Lung microvascular endothelial cell (primary cell): Measurements from ENCODE around the gene HLA-B. TPM values are rescaled to one million over a fixed set of nuclear protein-coding genes. Genes with fewer than 3 reads are reported as not detected.
A peak's percentile ranks its signal among the peaks of the same experiment; 100 is the strongest.
"Not testable (repeated sequence)": the region's sequence is repeated elsewhere in the genome, so short reads cannot be mapped to it uniquely, and the experiment has no call there.

Source experiments
- DNase-seq, 2 donors: peaks; one replicate each; pipeline versions ENCODE4 v3.0.0 to v3.0.0-alpha.2; 2010; ENCODE audit warnings: low read depth in 2 of 2
- total RNA-seq: library from RNA; depleted of rRNA; stranded (reverse); fragments of >200 nt; gene quantifications from 2 replicates; pipeline ENCODE4 v1.2.1, GENCODE V29; 2014

The HLA-B gene
- total RNA-seq, 1 donor from 2014 or later, result 307 TPM

DNA sequence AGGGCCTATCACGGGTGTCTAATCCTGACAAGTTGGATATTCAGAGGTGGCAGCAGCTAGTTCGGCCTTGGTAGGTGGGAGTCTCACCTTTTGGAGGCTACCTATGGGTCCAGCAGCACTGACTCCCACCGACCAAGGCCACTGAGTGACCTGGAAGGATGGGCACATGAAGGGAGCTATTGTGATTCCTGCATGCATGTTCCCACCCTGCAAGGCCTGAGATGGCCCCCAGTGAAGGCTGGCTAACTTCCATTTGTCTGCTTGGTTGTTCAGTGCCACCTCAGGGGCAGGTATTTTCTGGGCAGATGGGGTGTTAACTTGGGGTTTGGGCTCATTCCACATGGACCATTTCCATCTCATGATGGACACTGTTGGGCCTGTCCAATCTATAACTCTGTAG is 28.1 kb upstream of the HLA-B start:
- no peak for DNase-seq

DNA sequence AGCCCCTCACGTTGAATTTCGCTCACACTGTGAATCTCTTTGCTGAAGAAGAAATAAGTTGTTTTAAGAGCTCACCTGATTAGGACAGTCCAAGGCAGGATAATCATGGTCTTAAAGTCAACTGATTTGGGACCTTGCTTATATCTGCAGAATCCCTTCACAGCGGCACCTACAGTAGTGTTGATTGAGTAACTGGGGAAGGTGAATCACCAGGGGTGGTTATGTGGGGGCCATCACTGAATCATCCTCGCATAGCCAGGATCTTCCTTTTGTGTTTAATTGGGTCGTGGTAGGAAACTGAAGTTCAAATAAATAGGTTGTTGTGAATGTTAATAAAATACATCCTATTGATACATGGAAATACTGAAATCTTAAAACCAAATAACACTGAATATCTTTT is 26.2 kb upstream of the HLA-B start:
- peak; percentile 19 to 24 for DNase-seq

DNA sequence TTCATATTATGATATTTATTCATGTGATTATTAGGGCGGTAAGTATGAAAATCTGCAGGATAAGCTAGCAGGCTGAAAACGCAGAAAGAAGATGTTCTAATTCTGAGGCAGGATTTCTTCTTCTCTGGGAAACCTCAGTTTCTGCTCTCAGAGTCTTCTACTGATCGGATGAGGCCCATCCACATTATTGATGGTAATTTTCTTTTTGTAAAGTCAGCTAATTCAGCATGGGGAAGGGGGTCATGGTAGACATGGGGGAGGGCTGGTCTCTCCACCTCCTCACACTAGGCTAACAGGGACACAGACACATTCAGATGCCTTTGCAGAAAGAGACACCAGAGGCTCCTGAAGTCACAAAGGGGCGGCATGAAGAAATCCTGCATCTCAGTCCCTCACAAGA is 24.7 kb upstream of the HLA-B start:
- DNase-seq, result no peak

DNA sequence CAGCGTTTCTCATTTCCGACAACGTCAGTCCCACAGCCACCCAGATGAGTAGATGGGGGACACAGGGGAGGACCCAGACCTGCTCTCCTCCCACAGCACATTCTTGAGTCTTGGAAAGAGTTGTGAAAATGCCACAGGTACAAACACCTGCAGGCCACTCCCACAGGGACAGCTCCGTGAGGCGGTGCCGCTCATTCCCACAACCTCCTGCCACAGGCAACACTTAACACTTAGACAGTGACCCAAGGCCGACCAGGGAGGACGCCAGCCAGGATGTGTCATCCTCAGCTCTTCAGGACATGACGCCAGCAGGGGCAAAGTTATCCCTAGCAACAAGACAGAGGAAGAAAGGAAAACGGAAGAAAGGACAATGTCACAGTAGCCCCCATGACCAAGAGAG is 22.9 kb upstream of the HLA-B start:
- no peak for DNase-seq

DNA sequence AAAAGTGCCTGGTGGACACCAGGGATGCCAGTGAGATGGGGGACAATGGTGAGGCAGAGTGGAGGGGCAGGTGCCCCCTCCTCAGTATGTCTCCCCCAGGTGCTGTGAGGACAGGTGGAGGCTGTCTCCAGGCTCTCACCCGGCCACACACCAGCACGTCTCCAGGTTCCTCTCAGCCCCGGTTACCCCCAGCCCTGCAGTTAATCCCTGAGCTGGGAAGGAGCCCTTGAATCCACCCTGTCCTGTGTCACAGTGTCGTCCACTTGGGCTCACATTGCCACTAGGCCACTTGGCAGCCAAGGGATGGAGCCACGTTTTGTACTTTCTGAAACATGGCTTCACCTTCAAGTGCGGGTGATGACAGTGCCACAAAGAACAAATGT is 21.7 kb upstream of the HLA-B start:
- DNase-seq, result no peak

DNA sequence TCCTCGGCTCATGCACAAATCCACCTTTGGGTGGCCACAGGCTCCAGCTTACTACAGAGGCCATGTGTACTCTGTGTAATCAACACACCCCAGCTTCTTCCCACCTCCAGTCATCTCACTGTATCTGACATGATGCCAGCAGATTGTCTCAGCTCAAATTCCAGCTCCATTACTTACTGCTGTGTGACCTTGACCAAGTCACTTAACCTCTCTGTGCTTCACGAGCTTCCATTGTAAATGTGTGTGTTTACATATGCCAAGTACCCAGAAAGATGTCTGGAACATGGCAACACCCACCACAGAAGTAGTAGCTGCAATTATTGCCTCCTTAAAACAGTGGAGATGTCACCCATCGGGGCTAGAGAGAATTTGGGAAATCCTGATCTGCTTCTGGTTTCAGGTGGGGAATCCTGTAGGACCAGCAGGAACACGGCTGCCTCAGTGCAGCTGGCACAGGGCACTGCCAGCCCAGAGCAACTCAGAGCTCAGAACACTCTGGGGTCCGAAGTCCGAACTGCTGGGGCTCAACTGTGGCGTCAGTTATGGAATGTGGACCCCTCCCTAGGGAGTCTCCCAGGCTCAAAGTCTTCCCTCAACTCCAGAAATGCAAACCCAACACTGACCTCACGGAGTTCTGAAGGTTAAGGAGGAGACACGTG is 21.2 kb upstream of the HLA-B start:
- no peak for DNase-seq

DNA sequence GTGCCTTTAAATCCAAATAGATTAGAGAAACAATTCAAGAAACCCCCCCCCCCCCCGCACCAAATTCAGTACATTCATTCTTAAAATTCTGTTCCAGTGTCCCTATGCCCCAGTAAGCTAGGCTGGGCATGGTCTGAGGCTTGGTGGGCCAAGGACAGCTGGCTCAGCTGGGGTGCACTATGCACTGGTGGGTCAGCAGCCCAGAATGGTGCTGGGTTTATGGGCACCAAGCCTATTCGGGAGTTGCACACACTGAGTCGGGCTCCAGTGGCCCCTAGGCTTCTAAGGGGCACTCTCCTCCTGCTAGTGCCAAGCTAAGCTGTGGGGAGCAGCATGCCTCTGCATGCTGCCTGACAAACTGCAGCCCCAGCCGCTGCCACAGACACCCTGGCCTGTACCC is 20.1 kb upstream of the HLA-B start:
- no peak for DNase-seq

DNA sequence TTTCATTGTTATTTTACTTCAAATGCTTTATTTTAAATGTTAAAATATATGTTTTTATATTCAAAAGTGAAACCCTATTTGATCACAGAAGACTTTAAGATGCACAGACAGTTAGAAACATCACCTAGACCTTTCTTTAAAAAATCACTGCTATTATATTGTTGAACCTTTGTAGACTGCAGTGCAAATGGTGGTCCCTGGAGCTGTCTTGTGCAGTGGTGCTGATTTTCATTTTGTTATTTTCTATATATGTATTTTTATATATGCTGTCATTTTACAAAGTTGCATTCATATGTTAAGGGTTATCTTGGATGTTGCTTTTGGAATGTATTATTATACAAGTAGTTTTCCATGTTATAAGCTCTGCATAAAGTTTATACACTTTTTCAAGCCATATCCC is 18.7 kb upstream of the HLA-B start:
- no peak for DNase-seq

DNA sequence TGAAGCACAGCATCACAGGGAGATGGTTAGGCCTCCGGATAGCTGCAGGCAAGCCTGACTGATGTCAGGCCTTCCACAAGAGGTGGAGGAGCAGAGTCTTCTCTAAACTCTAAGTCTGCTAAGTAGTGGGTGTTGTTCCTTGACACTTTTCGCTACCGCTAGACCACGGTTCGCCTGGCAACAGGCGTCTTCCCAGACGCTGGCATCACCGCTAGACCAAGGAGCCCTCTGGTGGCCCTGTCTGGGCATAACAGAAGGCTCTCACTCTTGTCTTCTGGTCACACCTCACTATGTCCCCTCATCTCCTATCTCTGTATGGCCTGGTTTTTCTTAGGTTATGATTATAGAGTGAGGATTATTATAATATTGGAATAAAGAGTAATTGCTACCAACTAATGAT is 17.1 kb upstream of the HLA-B start:
- DNase-seq, result not testable (repeated sequence)

GRCh38 chr6:31368461-31368860 is 11.5 kb upstream of the HLA-B start:
- DNase-seq, result no peak

GRCh38 chr6:31366693-31367470 is 9.9 kb upstream of the HLA-B start:
- peak; percentile 85 to 91 for DNase-seq

DNA sequence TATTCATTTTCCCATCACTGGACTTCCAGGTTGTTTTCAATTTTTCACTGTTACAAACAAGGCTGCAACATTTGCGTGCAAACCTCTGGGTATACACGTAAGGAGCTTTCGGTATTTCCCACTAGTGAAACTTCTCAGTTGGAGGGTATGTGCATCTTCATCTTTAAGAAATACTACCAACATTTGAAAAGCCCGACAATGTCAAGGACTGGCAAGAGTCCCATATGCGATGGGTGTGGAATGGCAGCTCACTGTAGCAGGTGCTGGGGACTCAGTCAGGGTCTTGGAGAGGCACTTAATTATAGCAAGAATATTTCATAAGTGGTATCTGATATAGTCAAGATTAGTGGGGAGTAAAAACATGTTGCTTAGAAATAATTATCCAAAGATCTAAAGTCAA is 8.9 kb upstream of the HLA-B start:
- no peak for DNase-seq

- no peak for DNase-seq
Observed at GRCh38 chr6:31363811-31364210, 6.8 kb upstream of the HLA-B start.

DNA sequence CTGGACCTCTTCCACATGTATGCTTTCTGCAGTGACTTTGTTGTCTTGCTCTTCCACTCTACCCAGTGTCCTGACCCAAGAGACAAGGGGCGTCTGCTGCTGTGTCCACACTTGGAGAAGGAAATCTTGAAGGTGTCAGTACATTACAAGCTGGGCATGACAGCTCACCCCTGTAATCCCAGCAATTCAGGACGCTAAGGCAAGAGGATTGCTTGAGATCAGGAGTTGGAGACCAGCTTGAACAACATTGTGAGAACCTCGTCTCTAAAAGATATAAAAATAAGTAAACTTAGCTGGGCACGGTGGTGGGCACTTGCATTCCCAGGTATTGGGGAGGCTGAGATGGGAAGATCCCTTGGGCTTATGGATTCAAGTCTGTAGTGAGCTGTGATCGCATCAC is 5.8 kb upstream of the HLA-B start:
- DNase-seq, result no peak

DNA sequence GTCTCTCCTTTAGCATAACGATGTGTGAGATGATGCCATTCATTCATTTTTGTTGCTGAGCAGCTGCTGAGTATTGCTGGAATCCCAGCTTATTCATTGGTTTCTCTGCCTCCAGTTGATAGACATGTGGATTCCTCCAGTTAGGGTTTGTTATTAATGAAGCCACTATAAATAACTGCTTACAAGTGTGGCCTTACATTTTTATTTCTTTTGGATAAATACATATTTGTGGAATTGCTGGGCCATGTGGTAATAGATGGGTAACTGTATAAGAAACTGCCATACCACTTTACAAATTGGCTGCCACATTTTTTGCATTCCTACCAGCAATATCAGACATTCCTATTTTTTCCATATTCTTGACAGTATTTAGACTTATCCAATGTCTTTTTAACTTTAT is 2.6 kb upstream of the HLA-B start:
- no peak for DNase-seq

GRCh38 chr6:31358302-31358701 is 1.3 kb upstream of the HLA-B start:
- DNase-seq, result no peak

DNA sequence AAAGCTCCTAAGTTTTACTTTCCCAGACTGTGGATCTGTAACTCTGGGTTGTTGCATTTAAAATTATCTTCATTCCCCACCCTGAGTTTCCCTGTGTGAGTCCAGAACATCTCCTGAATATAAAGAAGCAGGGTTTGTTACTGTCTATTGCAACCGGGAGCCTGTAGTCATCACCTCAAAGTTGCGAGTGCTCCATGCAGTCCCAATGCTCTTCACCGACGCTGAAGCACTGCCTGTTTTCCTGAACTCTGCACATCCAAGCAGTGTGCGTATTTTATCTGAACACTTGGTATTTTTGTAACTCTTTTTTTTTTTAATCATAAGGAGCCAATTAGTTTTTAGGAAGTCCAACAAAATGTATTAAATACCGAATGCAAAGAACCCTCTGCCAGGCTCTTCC is 907 bp upstream of the HLA-B start:
- DNase-seq, result no peak

- DNase-seq, result peak; percentile 34 to 53
Observed at GRCh38 chr6:31356216-31356945, 598 bp downstream of the HLA-B start.

GRCh38 chr6:31355583-31355948 is 1.4 kb downstream of the HLA-B start:
- no peak for DNase-seq

- no peak for DNase-seq
Observed at GRCh38 chr6:31354864-31355582, 2.0 kb downstream of the HLA-B start.

GRCh38 chr6:31354158-31354863 is 2.7 kb downstream of the HLA-B start:
- no peak for DNase-seq
